GM21723 (cell line): ENCODE measurements around the gene ATAD3B.
"Not testable (repeated sequence)": the region's sequence is repeated elsewhere in the genome, so short reads cannot be mapped to it uniquely, and the experiment has no call there.

Source experiments
- ATAC-seq: cut with Tn5 transposase; IDR thresholded peaks from one replicate; pipeline ENCODE4 v1.9.1; 2021; ENCODE audit warnings: mild to moderate bottlenecking, moderate library complexity; ENCODE audit not compliant: unreplicated experiment

Gene ATAD3B

DNA sequence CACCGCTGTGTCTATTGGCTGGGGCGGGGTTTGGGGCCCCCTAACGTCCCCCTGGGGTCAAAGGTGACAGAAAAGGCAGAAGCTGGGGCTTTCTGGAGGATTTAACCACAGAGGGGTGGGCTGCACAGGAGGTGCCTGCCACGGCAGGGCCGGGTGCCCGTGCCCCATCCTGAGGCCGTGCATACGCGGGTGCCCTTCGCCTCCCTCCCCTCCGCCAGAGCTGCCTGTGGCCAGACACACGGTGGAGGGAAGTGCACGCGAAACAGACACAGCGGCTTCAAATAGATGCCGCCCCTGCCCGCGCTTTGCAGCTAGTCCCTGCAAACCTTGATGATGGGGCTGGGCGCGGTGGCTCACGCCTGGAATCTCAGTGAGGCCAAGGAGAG is 37.9 kb downstream of the ATAD3B start:
- ATAC-seq = not testable (repeated sequence)

DNA sequence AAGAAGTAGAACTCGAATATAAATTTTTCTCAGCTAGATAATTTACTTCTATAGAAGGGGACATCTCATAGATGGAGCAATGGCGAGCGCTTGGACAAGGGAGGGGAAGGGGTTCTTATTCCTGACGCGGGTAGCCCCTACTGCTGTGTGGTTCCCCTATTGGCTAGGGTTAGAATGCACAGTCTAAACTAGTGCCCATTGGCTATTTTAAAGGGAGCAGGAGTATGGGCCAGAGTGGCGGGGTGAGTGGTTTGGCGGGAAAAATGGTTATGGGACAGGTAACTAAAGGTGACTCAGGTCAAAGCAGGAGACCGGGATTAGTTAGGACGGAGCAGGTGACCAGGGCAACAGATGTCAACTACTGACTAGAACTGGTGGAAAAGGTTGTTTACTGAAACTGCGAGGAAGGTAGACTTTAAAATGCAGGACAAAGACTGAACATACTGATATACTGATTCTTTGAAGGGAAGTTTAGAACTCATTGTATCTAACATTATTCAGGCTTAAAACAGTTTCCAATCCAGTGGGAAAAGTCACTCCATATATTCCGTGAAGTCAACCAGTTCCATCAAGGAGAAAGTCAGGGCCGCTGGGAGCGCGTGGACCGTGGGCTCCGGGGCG is 39.5 kb downstream of the ATAD3B start:
- ATAC-seq = no peak

GRCh38 chr1:1511533-1512285 is 40.1 kb downstream of the ATAD3B start, which contains the start of gene ATAD3A:
ATAD3A (plus strand) TSS chr1:1512162; CDS start chr1:1512269, 107 bp downstream.
- ATAC-seq = peak; percentile 81

GRCh38 chr1:1512425-1512824 is 40.9 kb downstream of the ATAD3B start:
- not testable (repeated sequence) for ATAC-seq

- not testable (repeated sequence) for ATAC-seq
These were observed 42.1 kb downstream of the ATAD3B start for GRCh38 chr1:1513675-1514074.

- ATAC-seq = not testable (repeated sequence)
These were observed 42.8 kb downstream of the ATAD3B start for GRCh38 chr1:1514376-1514775.

DNA sequence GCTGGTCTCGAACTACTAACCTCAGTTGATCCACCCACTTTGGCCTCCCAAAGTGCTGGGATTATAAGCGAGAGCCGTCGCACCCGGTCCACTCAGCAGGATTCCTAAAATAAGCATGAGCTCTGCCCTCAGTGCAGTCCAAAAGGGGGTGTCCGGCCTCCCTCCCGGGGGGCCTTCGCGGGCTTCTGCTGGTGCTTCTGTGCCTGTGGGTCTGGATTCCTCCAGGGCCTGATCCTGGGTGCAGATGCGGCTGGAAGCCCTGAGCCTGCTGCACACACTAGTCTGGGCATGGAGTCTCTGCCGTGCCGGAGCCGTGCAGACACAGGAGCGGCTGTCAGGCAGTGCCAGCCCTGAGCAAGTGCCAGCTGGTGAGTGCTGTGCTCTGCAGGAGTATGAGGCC is 45.4 kb downstream of the ATAD3B start:
- ATAC-seq = not testable (repeated sequence)

DNA sequence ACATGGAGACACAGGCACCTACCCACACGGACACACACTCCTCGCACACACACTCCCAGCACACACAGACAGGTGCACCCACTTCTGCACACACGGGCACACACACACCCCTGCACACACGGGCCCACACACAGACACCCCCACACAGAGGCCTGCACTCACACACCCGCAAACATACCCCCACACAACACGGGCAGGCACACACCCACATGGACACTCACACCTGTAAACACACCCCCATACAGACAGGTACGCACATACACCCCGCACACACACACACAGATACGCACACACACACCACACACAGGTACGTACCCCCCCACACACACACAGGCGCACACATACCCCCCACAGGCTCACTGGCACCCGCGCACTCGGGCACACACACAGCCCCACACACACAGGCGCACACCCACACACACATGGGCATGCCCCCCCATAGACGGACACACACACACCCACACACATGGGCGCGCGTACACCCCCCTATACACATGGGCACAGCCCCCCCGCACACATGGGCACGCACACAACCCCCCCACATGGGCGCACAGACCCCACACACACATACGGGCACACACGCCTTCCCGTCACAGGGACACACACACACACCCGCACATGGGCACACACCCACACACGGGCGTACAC is 46.5 kb downstream of the ATAD3B start:
- no peak for ATAC-seq

DNA sequence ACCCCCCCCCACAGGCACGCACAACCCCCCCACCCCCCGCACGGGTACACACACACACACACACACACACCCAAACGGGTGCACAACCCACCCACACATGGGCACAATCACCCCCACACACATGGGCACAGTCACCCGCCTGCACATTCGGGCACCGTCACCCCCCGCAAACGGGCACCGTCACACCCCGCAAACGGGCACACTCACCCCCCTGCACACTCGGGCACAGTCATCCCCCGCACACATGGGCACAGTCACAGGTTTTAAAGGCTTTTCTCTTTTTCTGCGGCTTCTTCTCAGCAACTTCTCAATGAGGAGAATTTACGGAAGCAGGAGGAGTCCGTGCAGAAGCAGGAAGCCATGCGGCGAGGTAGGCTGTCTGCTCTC is 47.0 kb downstream of the ATAD3B start:
- not testable (repeated sequence) for ATAC-seq

DNA sequence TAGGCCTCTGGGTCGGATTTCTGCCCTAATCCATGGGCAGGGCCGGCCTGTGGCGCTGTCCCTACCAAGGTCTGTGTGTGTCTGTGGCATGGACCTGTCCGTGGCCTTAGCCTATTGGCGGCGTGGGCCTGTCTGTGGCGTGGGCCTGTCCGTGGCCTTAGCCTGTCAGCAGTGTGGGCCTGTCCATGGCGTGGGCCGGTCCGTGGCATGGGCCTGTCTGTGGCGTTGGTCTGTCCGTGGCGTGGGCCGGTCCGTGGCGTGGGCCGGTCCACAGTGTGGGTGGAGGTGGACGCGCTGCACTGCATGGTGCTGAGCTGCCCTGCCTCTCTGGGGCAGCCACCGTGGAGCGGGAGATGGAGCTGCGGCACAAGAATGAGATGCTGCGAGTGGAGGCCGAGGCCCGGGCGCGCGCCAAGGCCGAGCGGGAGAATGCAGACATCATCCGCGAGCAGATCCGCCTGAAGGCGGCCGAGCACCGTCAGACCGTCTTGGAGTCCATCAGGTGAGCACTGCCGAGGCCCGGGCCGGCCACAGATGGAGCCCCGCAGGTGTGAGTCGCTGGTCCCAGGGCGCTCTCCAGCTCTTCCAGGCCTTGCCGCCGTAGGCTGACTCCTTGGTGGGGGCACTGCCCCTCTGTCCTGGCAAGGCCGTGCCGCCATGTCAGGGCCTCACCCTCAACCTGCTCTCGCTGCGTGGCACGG is 48.4 kb downstream of the ATAD3B start:
- not testable (repeated sequence) for ATAC-seq

GRCh38 chr1:1521331-1521730 is 49.8 kb downstream of the ATAD3B start:
- ATAC-seq = no peak

DNA sequence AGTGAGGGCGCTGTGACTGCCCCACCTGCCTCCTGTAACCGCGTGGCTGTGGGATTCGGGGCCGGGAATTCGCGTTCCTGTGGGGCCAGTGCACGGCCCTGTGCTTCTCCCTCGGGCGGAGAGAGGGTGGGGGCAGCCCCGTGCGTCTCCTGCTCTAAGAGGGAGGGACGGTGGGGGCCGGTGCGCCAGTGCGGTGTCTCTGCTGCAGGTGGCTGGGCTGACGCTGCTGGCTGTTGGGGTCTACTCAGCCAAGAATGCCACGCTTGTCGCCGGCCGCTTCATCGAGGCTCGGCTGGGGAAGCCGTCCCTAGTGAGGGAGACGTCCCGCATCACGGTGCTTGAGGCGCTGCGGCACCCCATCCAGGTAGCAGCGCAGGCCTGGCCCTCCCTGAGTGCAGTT is 51.0 kb downstream of the ATAD3B start:
- ATAC-seq = not testable (repeated sequence)

DNA sequence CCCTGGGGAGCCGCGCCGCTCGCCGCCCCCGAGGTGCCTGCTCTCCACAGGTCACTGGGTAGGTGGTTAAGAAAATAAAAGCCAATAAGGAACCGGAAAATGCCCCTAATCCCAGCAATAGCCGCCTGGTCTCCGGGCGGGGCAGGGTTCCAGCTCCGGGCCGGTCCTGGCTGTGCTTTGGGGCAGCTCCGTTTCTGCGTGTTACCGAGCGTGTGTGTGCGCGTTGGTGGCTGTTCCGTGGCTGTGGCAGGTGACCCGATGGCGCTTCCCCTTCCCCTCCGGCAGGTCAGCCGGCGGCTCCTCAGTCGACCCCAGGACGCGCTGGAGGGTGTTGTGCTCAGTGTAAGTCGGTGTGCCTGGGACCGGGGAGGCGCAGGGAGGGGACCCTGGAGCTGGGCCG is 51.7 kb downstream of the ATAD3B start:
- not testable (repeated sequence) for ATAC-seq

- ATAC-seq = not testable (repeated sequence)
These were observed 52.1 kb downstream of the ATAD3B start for GRCh38 chr1:1523651-1524050.

DNA sequence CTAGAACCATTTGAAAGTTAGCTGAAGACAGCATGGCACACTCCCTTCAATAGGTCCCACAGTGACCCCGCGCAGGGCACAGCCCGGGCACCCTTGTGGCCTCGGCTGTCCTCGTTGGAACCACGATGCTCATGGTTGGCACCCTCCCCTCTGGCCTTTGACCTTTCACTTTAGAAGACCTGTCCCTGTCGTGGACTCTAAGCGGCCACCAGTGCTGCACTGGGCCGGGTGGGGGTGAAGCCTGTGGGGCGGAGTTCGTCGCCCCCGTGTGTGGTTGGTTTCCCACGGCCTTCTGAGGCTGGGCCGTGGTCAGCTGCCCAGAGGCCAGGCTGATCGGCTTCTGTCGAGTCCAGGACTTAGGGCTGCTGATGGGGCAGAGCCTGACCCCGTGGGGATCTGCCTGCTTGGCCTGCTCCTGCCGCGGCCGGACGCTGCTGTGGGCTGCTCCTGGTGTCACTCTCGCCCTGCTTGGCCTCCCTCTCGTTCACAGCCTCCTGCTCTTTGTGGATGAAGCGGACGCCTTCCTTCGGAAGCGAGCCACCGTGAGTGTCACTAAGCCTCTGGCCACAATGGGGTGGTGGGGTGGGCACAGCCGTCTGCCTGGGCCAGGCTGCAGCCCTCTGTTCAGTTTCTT is 53.3 kb downstream of the ATAD3B start:
- ATAC-seq = not testable (repeated sequence)

DNA sequence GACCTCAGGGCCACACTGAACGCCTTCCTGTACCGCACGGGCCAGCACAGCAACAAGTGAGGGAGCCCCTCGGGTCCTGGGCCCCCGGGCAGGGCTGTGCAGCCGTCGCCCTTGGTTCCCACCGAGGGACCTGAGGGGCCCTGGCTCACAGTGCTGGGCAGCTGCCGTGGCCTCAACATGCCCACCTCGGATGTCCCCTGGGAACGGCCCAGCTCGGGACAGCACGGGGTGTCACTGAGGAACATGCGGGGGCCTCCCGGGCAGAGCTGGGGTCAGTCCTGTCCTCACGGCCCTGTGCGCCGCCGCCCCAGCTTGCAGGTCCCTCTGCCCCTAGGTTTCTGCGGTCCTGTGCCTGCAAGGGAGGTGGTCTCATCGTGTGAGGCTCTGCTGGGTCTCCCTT is 54.9 kb downstream of the ATAD3B start:
- not testable (repeated sequence) for ATAC-seq

DNA sequence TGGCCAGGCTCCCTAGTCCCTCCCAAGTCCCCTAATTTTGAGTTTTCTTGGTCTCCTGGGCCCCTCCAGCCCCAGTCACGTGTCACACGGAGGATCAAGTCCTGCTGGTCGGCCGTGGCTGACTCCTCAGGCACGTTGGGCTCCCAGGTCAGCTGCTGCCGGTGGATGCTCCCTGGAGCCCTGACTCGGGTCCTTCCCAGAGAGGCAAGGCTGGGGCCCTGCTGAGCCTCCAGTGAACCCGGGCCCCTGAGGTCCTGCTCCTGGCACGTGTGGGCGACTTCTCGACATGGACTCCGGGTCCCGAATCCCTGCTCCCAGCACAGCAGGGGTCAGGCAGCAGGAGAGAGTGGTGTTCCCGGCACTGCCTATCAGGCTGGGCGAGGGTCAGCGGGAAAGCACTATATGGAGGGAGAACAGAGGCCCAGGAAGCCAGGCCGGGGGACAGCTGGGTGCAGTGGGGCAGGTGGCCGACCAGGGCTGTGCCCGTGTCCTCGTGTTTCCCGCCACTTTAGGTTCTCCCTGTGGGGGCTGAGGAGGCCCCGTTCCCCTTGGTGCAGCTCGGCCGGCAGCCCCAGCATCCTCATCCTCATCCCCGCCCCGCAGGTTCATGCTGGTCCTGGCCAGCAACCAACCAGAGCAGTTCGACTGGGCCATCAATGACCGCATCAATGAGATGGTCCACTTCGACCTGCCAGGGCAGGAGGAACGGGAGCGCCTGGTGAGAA is 55.7 kb downstream of the ATAD3B start:
- ATAC-seq = no peak

GRCh38 chr1:1528301-1529267 is 57.0 kb downstream of the ATAD3B start:
- no peak for ATAC-seq

DNA sequence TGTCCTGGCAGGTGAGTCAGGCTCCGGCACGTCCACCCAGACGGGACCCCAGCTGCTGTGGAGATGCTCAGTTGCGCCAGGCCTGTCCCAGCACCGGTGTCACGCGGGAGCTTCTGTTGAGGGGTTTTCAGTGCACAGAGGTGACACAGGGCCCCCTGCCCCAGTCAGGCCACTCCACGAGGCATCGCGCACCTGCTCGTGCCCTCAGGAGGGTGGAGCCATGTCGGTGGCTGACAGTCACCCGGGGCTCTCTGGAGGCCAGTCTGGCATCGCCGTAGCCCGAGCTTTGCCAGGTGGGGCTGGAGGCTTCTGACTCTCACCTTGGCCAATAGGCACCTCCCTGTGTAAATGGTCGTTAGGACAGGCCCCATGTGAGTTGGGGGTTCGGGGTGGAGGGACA is 57.8 kb downstream of the ATAD3B start:
- no peak for ATAC-seq
